GM12878 (cell line): ENCODE measurements around the gene FAM193A. TPM values are rescaled to one million over a fixed set of nuclear protein-coding genes. Genes with fewer than 3 reads are reported as not detected.

Experiments used
- ATAC-seq: fragments of 200-7000 bp; cut with Tn5 transposase; 3 replicates; pipeline ENCODE4 v1.9.1; 2020; ENCODE audit warnings: mild to moderate bottlenecking, moderate library complexity
- BruUV-seq: library from RNA; stranded (reverse); fragments of 400-500 nt; replicated peaks from 2 replicates; lab custom pipeline; 2021; lab: Mats Ljungman, UMichigan
- CTCF ChIA-PET: fragments of 300-600 bp; sonication (Branson Sonifier 250); formaldehyde crosslinking; extraction: SDS; loops from one replicate; lab custom pipeline; 2021; ENCODE audit warnings: inconsistent platforms; lab: Yijun Ruan, JAX
- POLR2A ChIA-PET: fragments of 350-600 bp; formaldehyde crosslinking; extraction: SDS; loops from one replicate; lab custom pipeline; 2021; ENCODE audit warnings: inconsistent platforms; lab: Charles Lee
- RAD21 ChIA-PET: fragments of 300-600 bp; sonication (Branson Sonifier 250); formaldehyde crosslinking; loops from one replicate; lab custom pipeline; 2023; ENCODE audit warnings: antibody characterized with exemption; ENCODE audit not compliant: unreplicated experiment; lab: Charles Lee
- SMC1A ChIA-PET: fragments of 300-600 bp; sonication (Branson Sonifier 250); formaldehyde crosslinking; loops from one replicate; lab custom pipeline; 2023; ENCODE audit not compliant: unreplicated experiment, uncharacterized antibody; lab: Charles Lee
- DNase-seq: peaks from one replicate; pipeline ENCODE4 v3.0.0-alpha.2; 2011; ENCODE audit warnings: low read depth, low spot score
- FAIRE-seq: peaks from 3 replicates; lab custom pipeline; 2011; peaks lifted over from hg19 to GRCh38; lab: Jason Lieb, UNC
- H2AFZ ChIP-seq: 2 replicates; pipeline ENCODE4 v1.6.0; 2011; ENCODE audit warnings: low read depth, low read length, control low read depth; ENCODE audit not compliant: control insufficient read depth
- H3K27ac ChIP-seq: 2 replicates; pipeline ENCODE4 v1.5.1; 2011; ENCODE audit warnings: control low read depth; ENCODE audit not compliant: control insufficient read depth, insufficient read depth
- H3K27me3 ChIP-seq, 2 experiments: replicated peaks in 1 of 2; 2 replicates each; pipeline versions ENCODE4 v1.6.0 to v1.6.1; 2011; ENCODE audit warnings: low read length in 1 of 2; ENCODE audit not compliant: control insufficient read depth in 2 of 2, insufficient read depth in 2 of 2
- H3K36me3 ChIP-seq, 2 experiments: 2 replicates each; pipeline ENCODE4 v1.5.1; 2011; ENCODE audit warnings: low read length in 1 of 2; ENCODE audit not compliant: control insufficient read depth in 2 of 2, insufficient read depth in 2 of 2
- H3K4me1 ChIP-seq: 2 replicates; pipeline ENCODE4 v1.6.1; 2011; ENCODE audit warnings: mild to moderate bottlenecking, low read length, moderate library complexity, mixed read lengths; ENCODE audit not compliant: control insufficient read depth, insufficient read depth
- H3K4me2 ChIP-seq: 2 replicates; pipeline ENCODE4 v1.6.0; 2011; ENCODE audit warnings: control low read depth; ENCODE audit not compliant: control insufficient read depth, insufficient read depth
- H3K4me3 ChIP-seq: fragments of 200-600 bp; sonication (generic); 2 replicates; pipeline ENCODE4 v1.5.1; 2016
- H3K79me2 ChIP-seq: 2 replicates; pipeline ENCODE4 v1.6.0; 2011; ENCODE audit warnings: low read length; ENCODE audit not compliant: control insufficient read depth, insufficient read depth
- H3K9ac ChIP-seq: 2 replicates; pipeline ENCODE4 v1.8.0; 2011; ENCODE audit warnings: low read length, control low read depth, mixed read lengths; ENCODE audit not compliant: control insufficient read depth, insufficient read depth
- H3K9me3 ChIP-seq: replicated peaks from 3 replicates; pipeline ENCODE4 v1.5.1; 2011; ENCODE audit warnings: mild to moderate bottlenecking, low read length; ENCODE audit not compliant: control insufficient read depth, insufficient read depth
- H4K20me1 ChIP-seq: 2 replicates; pipeline ENCODE4 v1.6.0; 2011; ENCODE audit not compliant: control insufficient read depth, insufficient read depth
- NFIC ChIP-seq: IDR thresholded peaks from 2 replicates; pipeline ENCODE4 v1.6.1; 2012; ENCODE audit warnings: low read depth, mild to moderate bottlenecking, inconsistent platforms, low read length, moderate library complexity
- NRF1 ChIP-seq: conservative IDR thresholded peaks from 2 replicates; pipeline ENCODE4 v1.6.1; 2011; ENCODE audit warnings: mild to moderate bottlenecking, low read depth, low read length, improper control_type of control experiment
- POLR2AphosphoS5 ChIP-seq: IDR thresholded peaks from 2 replicates; pipeline ENCODE4 v1.6.1; 2011; ENCODE audit warnings: mild to moderate bottlenecking, low read length, inconsistent platforms
- RAD51 ChIP-seq: fragments of 450-650 bp; IDR thresholded peaks from 2 replicates; pipeline ENCODE4 v1.6.1; 2016; ENCODE audit warnings: moderate library complexity, mild to moderate bottlenecking, inconsistent platforms
- RUNX3 ChIP-seq: IDR thresholded peaks from 2 replicates; pipeline ENCODE4 v1.6.1; 2012; ENCODE audit warnings: low read length, inconsistent platforms
- SP1 ChIP-seq: IDR thresholded peaks from one replicate; pipeline ENCODE4 v1.6.1; 2011; ENCODE audit warnings: low read depth, low read length
- YY1 ChIP-seq: IDR thresholded peaks from 2 replicates; pipeline ENCODE4 v1.6.1; 2011; ENCODE audit warnings: low read depth, mild to moderate bottlenecking, low read length
- ZBED1 ChIP-seq: IDR thresholded peaks from 2 replicates; pipeline ENCODE4 v1.6.1; 2016; ENCODE audit warnings: borderline replicate concordance
- ZNF24 ChIP-seq: fragments of 450-650 bp; IDR thresholded peaks from 2 replicates; pipeline ENCODE4 v1.6.1; 2017; ENCODE audit warnings: antibody characterized with exemption, mild to moderate bottlenecking
- WGBS: methylation state at CpG from one replicate; pipeline ENCODE4 v1.1.6; 2016; ENCODE audit warnings: low lambda C conversion rate; ENCODE audit not compliant: insufficient replicate concordance, insufficient coverage; ENCODE audit errors: missing lambda C conversion rate; 5-methylcytosine and 5-hydroxymethylcytosine counted together
- in situ Hi-C: fragments of 300-500 bp; cut with MboI; formaldehyde crosslinking; loops from 9 replicates; pipeline ENCODE4 v1.14.3; 2018; ENCODE audit warnings: mixed read lengths
- intact Hi-C: fragments of 100-400 bp; cut with micrococcal nuclease; formaldehyde crosslinking; loops from one replicate; pipeline ENCODE4 v1.14.2; 2022; ENCODE audit not compliant: unreplicated experiment
- polyA plus RNA-seq, 11 experiments: library from polyadenylated mRNA; depleted of rRNA in 4 of 11; unstranded in 6 of 11; stranded (reverse) in 5 of 11; fragments of >200 nt; fragmentation: Nextera tagmentation in 4 of 11; fragmentation: Illumina TruSeq in 1 of 11; extraction: Ambion mirVana in 4 of 11; extraction: Trizol in 1 of 11; gene quantifications; 1 replicate in 1 of 11; 2 replicates in 10 of 11; pipeline versions ENCODE4 v1.2.1 to v1.2.3, GENCODE V29; 2011 to 2016; ENCODE audit warnings: inconsistent platforms in 2 of 11, missing spikeins in 2 of 11, low read depth in 1 of 11
- total RNA-seq, 4 experiments: library from RNA; depleted of rRNA in 3 of 4; stranded (reverse); fragments of >200 nt in 3 of 4; fragmentation: Illumina TruSeq in 1 of 4; extraction: Trizol in 1 of 4; gene quantifications; 2 replicates each; pipeline versions ENCODE4 v1.2.1 to v1.2.3, GENCODE V29; 2013 to 2021
- TF ChIP-seq, protein P1 (sequence below): fragments of 450-650 bp; IDR thresholded peaks from 2 replicates; pipeline ENCODE4 v1.6.1; 2016; ENCODE audit warnings: mild to moderate bottlenecking, moderate library complexity, borderline replicate concordance
- TF ChIP-seq, protein P2 (sequence below): fragments of 450-650 bp; IDR thresholded peaks from 2 replicates; pipeline ENCODE4 v1.6.1; 2017; ENCODE audit warnings: mild to moderate bottlenecking, low read depth, inconsistent platforms; ENCODE audit not compliant: poor library complexity, severe bottlenecking
- TF ChIP-seq, protein P3 (sequence below): IDR thresholded peaks from 2 replicates; pipeline ENCODE4 v1.6.1; 2011; ENCODE audit warnings: low read depth, low read length, improper control_type of control experiment, borderline replicate concordance
- TF ChIP-seq, protein P4 (sequence below): fragments of 150-350 bp; IDR thresholded peaks from 2 replicates; pipeline ENCODE4 v1.6.1; 2014; ENCODE audit warnings: mild to moderate bottlenecking, low read depth, low read length

The FAM193A gene
- total and polyA plus RNA-seq, 10 of the 15 experiments (the other 5 are each of a cell fraction or from before 2014, with no cell fraction given): 0.52 to 23.3 (median 7.4) TPM

DNA sequence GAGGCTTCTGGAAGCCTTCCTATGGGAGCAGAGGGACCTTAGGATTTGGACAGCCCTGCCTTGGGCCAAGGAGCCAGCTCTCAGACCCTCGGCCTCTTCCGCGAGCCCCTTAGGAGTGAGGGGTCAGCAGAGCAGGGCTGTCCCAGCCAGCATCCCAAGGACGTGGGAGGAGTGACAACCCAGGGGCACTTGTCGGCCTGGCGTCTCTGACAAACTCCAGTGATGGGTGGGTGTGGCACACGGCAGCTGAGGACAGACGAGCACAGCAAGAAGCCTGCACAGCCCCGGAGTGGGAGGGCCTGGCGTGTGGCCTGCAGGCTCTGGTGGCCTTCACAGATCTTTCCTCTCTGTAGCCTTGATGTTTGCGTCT is 231.2 kb downstream of the FAM193A start (continued):
- TF ChIP-seq, protein P1, sequence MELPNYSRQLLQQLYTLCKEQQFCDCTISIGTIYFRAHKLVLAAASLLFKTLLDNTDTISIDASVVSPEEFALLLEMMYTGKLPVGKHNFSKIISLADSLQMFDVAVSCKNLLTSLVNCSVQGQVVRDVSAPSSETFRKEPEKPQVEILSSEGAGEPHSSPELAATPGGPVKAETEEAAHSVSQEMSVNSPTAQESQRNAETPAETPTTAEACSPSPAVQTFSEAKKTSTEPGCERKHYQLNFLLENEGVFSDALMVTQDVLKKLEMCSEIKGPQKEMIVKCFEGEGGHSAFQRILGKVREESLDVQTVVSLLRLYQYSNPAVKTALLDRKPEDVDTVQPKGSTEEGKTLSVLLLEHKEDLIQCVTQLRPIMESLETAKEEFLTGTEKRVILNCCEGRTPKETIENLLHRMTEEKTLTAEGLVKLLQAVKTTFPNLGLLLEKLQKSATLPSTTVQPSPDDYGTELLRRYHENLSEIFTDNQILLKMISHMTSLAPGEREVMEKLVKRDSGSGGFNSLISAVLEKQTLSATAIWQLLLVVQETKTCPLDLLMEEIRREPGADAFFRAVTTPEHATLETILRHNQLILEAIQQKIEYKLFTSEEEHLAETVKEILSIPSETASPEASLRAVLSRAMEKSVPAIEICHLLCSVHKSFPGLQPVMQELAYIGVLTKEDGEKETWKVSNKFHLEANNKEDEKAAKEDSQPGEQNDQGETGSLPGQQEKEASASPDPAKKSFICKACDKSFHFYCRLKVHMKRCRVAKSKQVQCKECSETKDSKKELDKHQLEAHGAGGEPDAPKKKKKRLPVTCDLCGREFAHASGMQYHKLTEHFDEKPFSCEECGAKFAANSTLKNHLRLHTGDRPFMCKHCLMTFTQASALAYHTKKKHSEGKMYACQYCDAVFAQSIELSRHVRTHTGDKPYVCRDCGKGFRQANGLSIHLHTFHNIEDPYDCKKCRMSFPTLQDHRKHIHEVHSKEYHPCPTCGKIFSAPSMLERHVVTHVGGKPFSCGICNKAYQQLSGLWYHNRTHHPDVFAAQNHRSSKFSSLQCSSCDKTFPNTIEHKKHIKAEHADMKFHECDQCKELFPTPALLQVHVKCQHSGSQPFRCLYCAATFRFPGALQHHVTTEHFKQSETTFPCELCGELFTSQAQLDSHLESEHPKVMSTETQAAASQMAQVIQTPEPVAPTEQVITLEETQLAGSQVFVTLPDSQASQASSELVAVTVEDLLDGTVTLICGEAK: no peak
- TF ChIP-seq RAD51 (no peak), YY1 (no peak), SP1 (no peak), RUNX3 (no peak)
- TF ChIP-seq, protein P2, sequence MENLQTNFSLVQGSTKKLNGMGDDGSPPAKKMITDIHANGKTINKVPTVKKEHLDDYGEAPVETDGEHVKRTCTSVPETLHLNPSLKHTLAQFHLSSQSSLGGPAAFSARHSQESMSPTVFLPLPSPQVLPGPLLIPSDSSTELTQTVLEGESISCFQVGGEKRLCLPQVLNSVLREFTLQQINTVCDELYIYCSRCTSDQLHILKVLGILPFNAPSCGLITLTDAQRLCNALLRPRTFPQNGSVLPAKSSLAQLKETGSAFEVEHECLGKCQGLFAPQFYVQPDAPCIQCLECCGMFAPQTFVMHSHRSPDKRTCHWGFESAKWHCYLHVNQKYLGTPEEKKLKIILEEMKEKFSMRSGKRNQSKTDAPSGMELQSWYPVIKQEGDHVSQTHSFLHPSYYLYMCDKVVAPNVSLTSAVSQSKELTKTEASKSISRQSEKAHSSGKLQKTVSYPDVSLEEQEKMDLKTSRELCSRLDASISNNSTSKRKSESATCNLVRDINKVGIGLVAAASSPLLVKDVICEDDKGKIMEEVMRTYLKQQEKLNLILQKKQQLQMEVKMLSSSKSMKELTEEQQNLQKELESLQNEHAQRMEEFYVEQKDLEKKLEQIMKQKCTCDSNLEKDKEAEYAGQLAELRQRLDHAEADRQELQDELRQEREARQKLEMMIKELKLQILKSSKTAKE: no peak

DNA sequence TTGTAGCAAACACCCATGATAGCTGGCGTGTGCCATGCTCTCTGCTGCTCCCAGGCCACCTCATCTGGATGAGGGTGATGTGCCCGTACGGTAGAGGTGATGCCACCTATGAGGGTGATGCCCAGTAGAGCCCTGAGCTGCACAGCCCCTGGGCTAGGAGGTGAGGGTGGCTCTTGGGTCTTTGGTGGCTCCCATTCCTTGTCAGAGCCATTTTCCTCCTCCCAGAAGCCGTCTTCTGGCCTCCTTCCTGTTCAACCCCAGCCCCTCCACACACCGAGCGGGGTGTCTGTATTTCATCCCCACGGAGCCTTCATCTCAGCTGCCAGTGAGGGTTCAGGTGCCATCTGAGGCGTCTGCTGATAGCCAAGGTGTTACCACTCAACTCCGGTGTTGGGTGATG is 231.7 kb downstream of the FAM193A start:
- no peak overlapping the region for H3K4me3 ChIP-seq
- H2AFZ ChIP-seq: no peak overlapping the region
- no peak overlapping the region for H3K4me2 ChIP-seq
- WGBS: 96% methylated on average over 9 of the region's 9 CpGs
- H4K20me1 ChIP-seq: no peaks in the 10 kb centered on the region
- in situ Hi-C loops (loop anchor here (25.0 kb wide), 1 partner anchor 169 kb away; no protein-coding TSS in a partner anchor), intact Hi-C loops (loop anchor here (10.0 kb wide), 1 partner anchor 277 kb away; no protein-coding TSS in a partner anchor)
- SMC1A ChIA-PET: interaction anchor here (1.1 to 1.7 kb wide), 2 partner anchors 80 to 186 kb away, joined by 3 to 4 read pairs; no protein-coding TSS in a partner anchor
- H3K4me1 ChIP-seq: peaks cover 22% of the 10 kb centered on the region
- H3K9ac ChIP-seq: no peak overlapping the region
- no peaks in the 10 kb centered on the region for H3K9me3 ChIP-seq
- BruUV-seq: no TSS peak
- DNase-seq (no peak), ATAC-seq (no peak), FAIRE-seq (no peak)
- H3K79me2 ChIP-seq: no peaks in the 10 kb centered on the region
- POLR2A ChIA-PET: interaction anchor here (1.1 kb wide), 1 partner anchor 19 kb away, joined by 3 read pairs; no protein-coding TSS in a partner anchor
- CTCF ChIA-PET: interaction anchor here (1.1 kb wide), 1 partner anchor 85 kb away, joined by 4 read pairs; no protein-coding TSS in a partner anchor
- no peak overlapping the region for H3K27ac ChIP-seq
- RAD21 ChIA-PET: no interaction called here
- H3K27me3 ChIP-seq: no peaks in the 10 kb centered on the region
- no peaks in the 10 kb centered on the region for H3K36me3 ChIP-seq
- TF ChIP-seq, protein P3, sequence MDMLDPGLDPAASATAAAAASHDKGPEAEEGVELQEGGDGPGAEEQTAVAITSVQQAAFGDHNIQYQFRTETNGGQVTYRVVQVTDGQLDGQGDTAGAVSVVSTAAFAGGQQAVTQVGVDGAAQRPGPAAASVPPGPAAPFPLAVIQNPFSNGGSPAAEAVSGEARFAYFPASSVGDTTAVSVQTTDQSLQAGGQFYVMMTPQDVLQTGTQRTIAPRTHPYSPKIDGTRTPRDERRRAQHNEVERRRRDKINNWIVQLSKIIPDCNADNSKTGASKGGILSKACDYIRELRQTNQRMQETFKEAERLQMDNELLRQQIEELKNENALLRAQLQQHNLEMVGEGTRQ: no peak
- TF ChIP-seq ZBED1 (no peak), NRF1 (no peak), YY1 (no peak), ZNF24 (no peak), POLR2AphosphoS5 (no peak), NFIC (no peak)
- TF ChIP-seq, protein P4, sequence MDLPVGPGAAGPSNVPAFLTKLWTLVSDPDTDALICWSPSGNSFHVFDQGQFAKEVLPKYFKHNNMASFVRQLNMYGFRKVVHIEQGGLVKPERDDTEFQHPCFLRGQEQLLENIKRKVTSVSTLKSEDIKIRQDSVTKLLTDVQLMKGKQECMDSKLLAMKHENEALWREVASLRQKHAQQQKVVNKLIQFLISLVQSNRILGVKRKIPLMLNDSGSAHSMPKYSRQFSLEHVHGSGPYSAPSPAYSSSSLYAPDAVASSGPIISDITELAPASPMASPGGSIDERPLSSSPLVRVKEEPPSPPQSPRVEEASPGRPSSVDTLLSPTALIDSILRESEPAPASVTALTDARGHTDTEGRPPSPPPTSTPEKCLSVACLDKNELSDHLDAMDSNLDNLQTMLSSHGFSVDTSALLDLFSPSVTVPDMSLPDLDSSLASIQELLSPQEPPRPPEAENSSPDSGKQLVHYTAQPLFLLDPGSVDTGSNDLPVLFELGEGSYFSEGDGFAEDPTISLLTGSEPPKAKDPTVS: no peak
